Activated CD4-positive, CD25-positive, alpha-beta regulatory T cell (primary cell): Measurements from ENCODE around the gene EPHB4.
"Not testable (repeated sequence)": the region's sequence is repeated elsewhere in the genome, so short reads cannot be mapped to it uniquely, and the experiment has no call there.

Experiments used
- DNase-seq, 4 experiments: peaks; one replicate each; lab custom pipeline; 2025; lab: John Stamatoyannopoulos, UW

Gene EPHB4

GRCh38 chr7:100822236-100823139, 4.8 kb downstream of the EPHB4 start:
- DNase-seq = no peak

DNA sequence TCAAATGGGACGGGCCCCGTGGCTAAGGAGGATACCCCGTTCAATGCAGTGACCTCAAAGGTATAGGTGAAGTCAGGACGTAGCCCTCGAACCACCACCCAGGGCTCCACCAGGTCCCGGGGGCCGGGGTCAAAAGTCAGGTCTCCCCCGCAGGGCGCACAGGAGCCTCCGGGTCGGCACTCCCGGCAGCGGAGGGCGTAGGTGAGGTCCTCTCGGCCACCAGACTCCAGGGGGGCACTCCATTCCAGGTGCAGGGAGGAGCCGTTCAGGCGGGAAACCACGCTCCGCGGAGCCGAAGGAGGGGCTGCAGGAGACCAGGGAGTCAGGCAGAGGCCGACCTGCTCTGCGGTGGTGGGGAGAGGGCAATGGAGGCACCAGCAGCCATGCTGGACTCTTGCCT, 7.7 kb downstream of the EPHB4 start:
- DNase-seq = no peak

- no peak for DNase-seq
Measured at GRCh38 chr7:100818825-100819224, 8.5 kb downstream of the EPHB4 start.

DNA sequence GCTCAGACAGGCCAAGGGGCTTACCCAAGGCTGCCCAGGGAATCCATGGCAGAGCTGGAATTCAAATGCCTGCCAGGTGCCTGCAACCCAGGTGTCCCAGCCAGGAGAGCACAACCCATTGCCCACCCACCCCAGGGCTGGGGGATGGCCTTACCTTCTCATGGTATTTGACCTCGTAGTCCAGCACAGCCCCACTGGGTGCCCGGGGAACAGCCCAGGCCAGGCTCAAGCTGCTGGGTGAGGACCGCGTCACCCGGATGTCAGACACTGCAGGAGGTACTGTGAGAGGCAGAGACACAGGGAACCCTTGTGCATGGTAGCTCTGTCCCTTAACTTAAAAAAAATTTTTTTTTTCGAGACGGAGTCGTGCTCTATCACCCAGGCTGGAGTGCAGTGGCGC, 9.0 kb downstream of the EPHB4 start:
- no peak for DNase-seq

GRCh38 chr7:100817097-100817496, 10.2 kb downstream of the EPHB4 start:
- DNase-seq = no peak

- not testable (repeated sequence) for DNase-seq
Measured at GRCh38 chr7:100816515-100816914, 10.8 kb downstream of the EPHB4 start.

- DNase-seq = no peak
Measured at GRCh38 chr7:100812729-100813128, 14.6 kb downstream of the EPHB4 start.

DNA sequence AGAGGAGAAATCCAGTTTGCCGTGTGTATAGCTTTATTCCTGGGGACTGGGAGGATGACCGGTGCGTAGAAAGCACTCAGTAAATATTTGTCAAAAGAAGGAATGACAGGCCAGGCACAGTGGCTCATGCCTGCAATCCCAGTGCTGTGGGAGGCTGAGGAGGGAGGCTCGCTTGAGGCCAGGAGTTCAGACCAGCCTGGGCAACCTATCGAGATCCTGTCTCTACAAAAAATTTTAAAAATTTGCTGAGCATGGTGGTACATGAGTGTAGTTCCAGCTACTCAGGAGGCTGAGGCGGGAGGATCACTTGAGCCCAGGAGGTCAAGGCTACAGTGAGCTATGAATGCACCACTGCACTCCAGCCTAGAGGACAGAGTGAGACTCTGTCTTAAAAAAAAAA, 15.8 kb downstream of the EPHB4 start:
- no peak for DNase-seq

GRCh38 chr7:100808354-100808875, 18.9 kb downstream of the EPHB4 start:
- DNase-seq = no peak

DNA sequence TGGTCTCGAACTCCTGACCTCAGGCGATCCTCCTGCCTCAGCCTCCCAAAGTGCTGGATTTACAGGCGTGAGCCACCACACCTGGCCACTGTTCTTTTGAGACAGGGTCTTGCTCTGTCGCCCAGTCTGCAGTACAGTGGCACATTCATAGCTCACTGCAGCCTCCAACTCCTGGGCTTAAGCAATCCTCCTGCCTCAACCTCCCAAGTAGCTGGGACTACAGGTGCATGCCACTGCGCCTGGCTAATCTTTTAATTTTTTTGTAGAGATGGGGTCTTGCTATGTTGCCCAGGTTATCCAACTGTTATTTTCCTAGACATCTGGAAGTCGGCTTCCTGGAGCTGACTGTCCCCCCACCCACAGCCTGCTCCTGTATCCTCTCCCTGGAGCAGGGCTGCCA, 20.4 kb downstream of the EPHB4 start:
- not testable (repeated sequence) for DNase-seq

DNA sequence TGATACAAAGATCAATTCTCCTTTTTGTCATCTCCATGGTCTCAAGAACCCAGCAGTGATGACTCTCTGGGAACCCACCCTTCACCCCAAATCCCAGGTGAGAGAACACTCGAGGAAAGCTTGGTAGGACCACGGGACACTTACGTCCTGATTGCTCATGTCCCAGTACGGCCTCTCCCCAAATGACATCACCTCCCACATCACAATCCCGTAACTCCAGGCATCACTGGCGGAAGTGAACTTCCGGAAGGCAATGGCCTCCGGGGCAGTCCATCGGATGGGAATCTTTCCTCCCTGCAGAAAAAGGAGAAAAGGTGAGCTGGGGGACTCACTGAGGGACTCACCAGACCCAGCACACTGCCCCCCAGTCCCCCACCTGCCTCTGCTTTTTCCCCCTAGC, 21.0 kb downstream of the EPHB4 start:
- no peak for DNase-seq

- no peak for DNase-seq
Measured at GRCh38 chr7:100804681-100805431, 22.5 kb downstream of the EPHB4 start.

- DNase-seq = no peak
Measured at GRCh38 chr7:100803398-100804161, 23.7 kb downstream of the EPHB4 start.

DNA sequence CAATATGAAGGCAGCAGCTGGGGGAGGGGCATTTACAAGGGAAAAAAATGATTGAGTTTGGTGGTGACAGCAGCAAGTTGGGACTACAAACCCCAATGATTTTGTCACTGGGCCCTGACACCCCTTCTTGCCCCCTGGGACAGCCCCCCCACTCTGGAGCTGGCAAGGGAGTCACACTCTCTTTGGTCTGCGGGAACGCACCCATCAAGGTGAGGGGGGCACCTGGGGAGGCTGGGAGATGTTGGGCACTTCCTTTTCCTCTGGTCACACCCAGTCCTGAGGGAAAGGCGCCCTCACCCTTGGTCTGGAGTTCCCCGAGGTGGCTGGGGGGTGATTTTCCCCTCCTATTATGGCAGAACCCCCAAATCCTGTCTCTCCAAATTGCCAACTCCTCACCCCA, 24.4 kb downstream of the EPHB4 start:
- no peak for DNase-seq

- no peak for DNase-seq
Measured at GRCh38 chr7:100801833-100802568, 25.3 kb downstream of the EPHB4 start.

GRCh38 chr7:100799037-100799896, 28.1 kb downstream of the EPHB4 start:
- peak in 1 of 4 experiments; percentile 10 for DNase-seq

GRCh38 chr7:100794741-100795140, 32.6 kb downstream of the EPHB4 start:
- no peak for DNase-seq

DNA sequence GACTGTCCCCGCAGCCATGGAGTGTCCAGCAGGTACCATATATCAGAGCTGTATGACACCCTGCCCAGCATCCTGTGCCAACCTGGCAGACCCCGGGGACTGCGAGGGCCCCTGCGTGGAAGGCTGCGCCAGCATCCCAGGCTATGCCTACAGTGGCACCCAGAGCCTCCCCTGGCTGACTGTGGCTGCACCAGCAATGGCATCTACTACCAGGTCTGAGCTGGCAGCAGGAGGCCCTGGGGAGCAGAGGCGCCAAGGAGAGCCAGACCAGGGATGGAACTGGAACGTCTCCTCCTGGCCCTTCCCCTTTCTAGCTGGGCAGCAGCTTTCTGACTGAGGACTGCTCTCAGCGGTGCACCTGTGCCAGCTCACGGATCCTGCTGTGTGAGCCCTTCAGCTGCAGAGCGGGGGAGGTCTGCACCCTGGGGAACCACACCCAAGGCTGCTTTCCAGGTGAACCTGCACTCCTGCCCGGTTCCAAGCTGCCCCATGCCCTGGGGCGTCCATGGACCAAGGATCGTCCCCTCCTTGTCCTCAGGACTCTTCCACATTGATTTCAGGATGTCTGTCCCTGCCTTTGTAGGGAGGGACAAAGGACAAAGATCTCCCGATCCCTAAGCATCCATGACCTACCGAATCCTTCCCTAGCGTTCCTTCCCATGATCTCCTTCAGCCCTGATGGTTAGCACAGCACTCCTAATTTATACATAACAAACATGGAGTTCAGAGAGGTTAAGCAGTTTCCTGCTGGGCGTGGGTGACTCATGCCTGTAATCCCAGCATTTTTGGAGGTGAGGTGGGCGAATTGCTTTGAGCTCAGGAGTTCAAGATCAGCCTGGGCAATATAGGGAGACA, 33.3 kb downstream of the EPHB4 start:
- DNase-seq = no peak

DNA sequence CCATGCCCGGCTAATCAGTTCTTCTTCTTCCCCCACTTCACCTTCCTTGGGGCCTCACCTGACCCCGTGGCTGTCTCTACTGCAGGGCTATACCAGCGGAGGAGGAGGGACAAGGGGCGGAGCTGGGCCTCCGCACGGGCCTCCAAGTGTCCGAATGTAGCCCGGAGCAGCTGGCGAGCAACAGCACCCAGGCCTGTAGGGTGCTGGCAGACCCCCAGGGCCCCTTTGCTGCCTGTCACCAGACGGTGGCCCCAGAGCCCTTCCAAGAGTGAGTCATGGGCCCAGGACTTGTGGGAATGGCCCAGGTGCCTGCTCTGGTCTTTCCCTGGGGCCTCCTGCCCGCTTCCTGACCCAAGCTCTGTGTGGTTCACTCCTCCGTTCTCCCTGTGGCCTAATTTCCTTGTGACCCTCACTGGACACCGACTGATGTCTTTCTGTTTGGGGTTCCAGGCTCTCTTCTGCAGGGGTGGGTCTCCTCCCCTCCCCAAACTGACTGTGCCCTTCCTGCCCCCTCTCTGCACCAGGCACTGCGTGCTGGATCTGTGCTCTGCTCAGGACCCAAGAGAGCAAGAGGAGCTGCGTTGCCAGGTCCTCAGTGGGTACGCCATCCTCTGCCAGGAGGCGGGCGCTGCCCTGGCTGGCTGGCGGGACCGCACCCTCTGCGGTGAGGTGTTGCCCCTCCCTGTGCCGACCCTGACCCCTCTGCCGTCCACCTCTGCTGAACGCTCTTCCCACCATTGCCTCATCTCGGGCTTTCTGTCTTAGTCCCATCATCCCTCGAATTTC, 35.2 kb downstream of the EPHB4 start:
- DNase-seq = no peak
